ENCODE measurements around the gene BMS1. TPM values are rescaled to one million over a fixed set of nuclear protein-coding genes. Genes with fewer than 3 reads are reported as not detected.

BMS1 gene
- polyA plus RNA-seq, 1 of the 3 experiments (the other 2 are of a cell fraction): 4.9 TPM

DNA sequence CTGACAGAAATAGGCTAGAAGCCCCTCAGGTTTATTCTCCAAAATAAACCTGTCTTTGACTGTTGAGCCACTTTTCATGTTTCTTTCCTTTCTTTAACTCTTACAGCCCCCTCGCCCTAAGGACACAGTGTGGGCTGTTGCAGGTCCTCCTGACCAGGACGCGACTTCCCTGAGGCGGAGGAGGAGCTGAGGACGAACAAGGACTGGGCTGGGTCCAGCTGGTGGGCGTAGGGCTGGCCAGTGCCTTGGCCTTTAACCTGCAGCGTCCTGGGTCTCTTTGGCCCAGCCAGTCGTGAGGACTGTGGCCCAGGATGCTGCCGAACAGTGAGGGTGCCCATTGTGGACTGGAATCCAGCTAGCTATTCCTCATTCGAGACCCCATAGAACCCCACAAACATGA is 13.4 kb upstream of the BMS1 start (continued):
- TF ChIP-seq USF1 (IDR thresholded peaks at IDR 0.05; ENCODE audit: borderline replicate concordance, low read depth): no peak
- TF ChIP-seq EZH2phosphoT487 (IDR thresholded peaks at IDR 0.05; ENCODE audit: borderline replicate concordance, low read depth): no peak

GRCh38 chr10:42769673-42770072 is 12.9 kb upstream of the BMS1 start:
- peaks cover 0 to 3% of the 10 kb centered on the region in 2 experiments; a peak in 1 of 4 replicates for H3K4me1 ChIP-seq (ENCODE audit: control insufficient read depth in 1 of 2, insufficient read depth in 2 of 2, low read depth in 1 of 2, low read length in 1 of 2)
- H3K27ac ChIP-seq (ENCODE audit: low read depth in 2 of 2, low read length in 1 of 2): no peak overlapping the region
- H3K4me3 ChIP-seq (ENCODE audit: low read depth in 2 of 2, low read length in 1 of 2): peak overlapping the region; percentile 39 to 52
- H2AFZ ChIP-seq (ENCODE audit: low read depth): peak overlapping the region; percentile 82
- no peaks in the 10 kb centered on the region for H4K20me1 ChIP-seq (ENCODE audit: insufficient read depth)
- H3K36me3 ChIP-seq (replicated peaks in 1 of 2; ENCODE audit: control insufficient read depth in 1 of 2, insufficient read depth in 2 of 2, low read length in 1 of 2): no peaks in the 10 kb centered on the region
- peak overlapping the region; percentile 72 for H3K4me2 ChIP-seq
- no peaks in the 10 kb centered on the region for H3K9me2 ChIP-seq
- H3K9me3 ChIP-seq: no peaks in the 10 kb centered on the region
- H3K27me3 ChIP-seq (ENCODE audit: insufficient read depth): peaks cover 21% of the 10 kb centered on the region
- no peaks in the 10 kb centered on the region for H3F3A ChIP-seq (replicated peaks; ENCODE audit: insufficient read depth)
- ChIA-PET CTCF (no interaction called here), POLR2A (interaction anchor here (0.8 kb wide), 1 partner anchor 13 kb away, joined by 4 read pairs; the partner anchor contains the start of gene BMS1)
- 18% methylated on average over 9 of the region's 12 CpGs for WGBS (ENCODE audit: low lambda C conversion rate)
- no peaks in the 10 kb centered on the region for H3K79me2 ChIP-seq (ENCODE audit: insufficient read depth)
- no peak overlapping the region for H3K9ac ChIP-seq
- TF ChIP-seq, protein P1, sequence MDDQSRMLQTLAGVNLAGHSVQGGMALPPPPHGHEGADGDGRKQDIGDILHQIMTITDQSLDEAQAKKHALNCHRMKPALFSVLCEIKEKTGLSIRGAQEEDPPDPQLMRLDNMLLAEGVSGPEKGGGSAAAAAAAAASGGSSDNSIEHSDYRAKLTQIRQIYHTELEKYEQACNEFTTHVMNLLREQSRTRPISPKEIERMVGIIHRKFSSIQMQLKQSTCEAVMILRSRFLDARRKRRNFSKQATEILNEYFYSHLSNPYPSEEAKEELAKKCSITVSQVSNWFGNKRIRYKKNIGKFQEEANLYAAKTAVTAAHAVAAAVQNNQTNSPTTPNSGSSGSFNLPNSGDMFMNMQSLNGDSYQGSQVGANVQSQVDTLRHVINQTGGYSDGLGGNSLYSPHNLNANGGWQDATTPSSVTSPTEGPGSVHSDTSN (IDR thresholded peaks at IDR 0.05): no peak
- TF ChIP-seq NRF1 (IDR thresholded peaks at IDR 0.05; ENCODE audit: low read depth, low read length): peak; percentile 28
- peak; percentile 45 for DNase-seq

GRCh38 chr10:42776681-42777080 is 5.9 kb upstream of the BMS1 start:
- no peak overlapping the region for H3K9ac ChIP-seq
- H3K9me3 ChIP-seq: no peaks in the 10 kb centered on the region
- H2AFZ ChIP-seq (ENCODE audit: low read depth): no peak overlapping the region
- H3F3A ChIP-seq (replicated peaks; ENCODE audit: insufficient read depth): no peaks in the 10 kb centered on the region
- H3K4me2 ChIP-seq: no peak overlapping the region
- CTCF ChIA-PET: interaction anchor here (1.2 kb wide), 1 partner anchor 51 kb away, joined by 3 read pairs; no protein-coding TSS in a partner anchor
- no peak overlapping the region for H3K4me3 ChIP-seq (ENCODE audit: low read depth in 2 of 2, low read length in 1 of 2)
- peaks cover 0 to 3% of the 10 kb centered on the region in 2 experiments; a peak in 1 of 4 replicates for H3K4me1 ChIP-seq (ENCODE audit: control insufficient read depth in 1 of 2, insufficient read depth in 2 of 2, low read depth in 1 of 2, low read length in 1 of 2)
- POLR2A ChIA-PET: no interaction called here
- no peaks in the 10 kb centered on the region for H3K36me3 ChIP-seq (replicated peaks in 1 of 2; ENCODE audit: control insufficient read depth in 1 of 2, insufficient read depth in 2 of 2, low read length in 1 of 2)
- WGBS (ENCODE audit: low lambda C conversion rate): 6% methylated on average over 1 of the region's 1 CpG
- no peak overlapping the region for H3K27ac ChIP-seq (ENCODE audit: low read depth in 2 of 2, low read length in 1 of 2)
- TF ChIP-seq EP300 (IDR thresholded peaks at IDR 0.05; ENCODE audit: borderline replicate concordance in 1 of 2, low read depth in 1 of 2, low read length in 1 of 2) (no peak), SIN3A (IDR thresholded peaks at IDR 0.05; ENCODE audit: borderline replicate concordance, low read depth, low read length) (no peak), NFIC (IDR thresholded peaks at IDR 0.05; ENCODE audit: borderline replicate concordance) (no peak), SMC3 (IDR thresholded peaks at IDR 0.05; ENCODE audit: low read depth, low read length) (no peak), RCOR1 (IDR thresholded peaks at IDR 0.05; ENCODE audit: low read length) (no peak), RAD21 (IDR thresholded peaks at IDR 0.05; ENCODE audit: low read length) (no peak), TAF1 (IDR thresholded peaks at IDR 0.05; ENCODE audit: borderline replicate concordance, low read depth, low read length) (no peak), GATA2 (CRISPR knock-in tag; IDR thresholded peaks at IDR 0.05) (no peak), MXI1 (IDR thresholded peaks at IDR 0.05; ENCODE audit: low read depth, low read length) (no peak)
- H3K79me2 ChIP-seq (ENCODE audit: insufficient read depth): no peaks in the 10 kb centered on the region
- H3K27me3 ChIP-seq (ENCODE audit: insufficient read depth): peaks cover 15% of the 10 kb centered on the region; the same call in 1 of the 2 replicates
- no peak for DNase-seq
- H3K9me2 ChIP-seq: no peaks in the 10 kb centered on the region
- H4K20me1 ChIP-seq (ENCODE audit: insufficient read depth): no peaks in the 10 kb centered on the region
